Osteoblast (primary cell): ENCODE data around the gene DPP10. TPM values are rescaled to one million over a fixed set of nuclear protein-coding genes. Genes with fewer than 3 reads are reported as not detected.

Experiments
- DNase-seq: peaks from one replicate; pipeline ENCODE4 v3.0.0; 2011; ENCODE audit warnings: low spot score, mixed read lengths; ENCODE audit not compliant: insufficient read length; ENCODE audit errors: missing footprints
- H2AFZ ChIP-seq: 2 replicates; pipeline ENCODE4 v1.6.0; 2011; ENCODE audit warnings: mild to moderate bottlenecking, low read length
- H3K27ac ChIP-seq: 2 replicates; pipeline ENCODE4 v1.5.1; 2011; ENCODE audit warnings: mild to moderate bottlenecking, low read depth, low read length, moderate library complexity
- H3K27me3 ChIP-seq: 2 replicates; pipeline ENCODE4 v1.6.0; 2012; ENCODE audit warnings: mild to moderate bottlenecking, control low read depth, inconsistent platforms, low read length, moderate library complexity; ENCODE audit not compliant: insufficient read depth
- H3K36me3 ChIP-seq: 2 replicates; pipeline ENCODE4 v1.5.1; 2011; ENCODE audit warnings: mild to moderate bottlenecking, low read length, control low read depth, moderate library complexity; ENCODE audit not compliant: insufficient read depth
- H3K4me1 ChIP-seq: 2 replicates; pipeline ENCODE4 v1.5.1; 2011; ENCODE audit warnings: mild to moderate bottlenecking, low read length, control low read depth, moderate library complexity; ENCODE audit not compliant: insufficient read depth
- H3K4me2 ChIP-seq: 2 replicates; pipeline ENCODE4 v1.6.0; 2011; ENCODE audit warnings: mild to moderate bottlenecking, low read length; ENCODE audit not compliant: insufficient read depth
- H3K4me3 ChIP-seq: fragments of 200-600 bp; sonication (generic); 3 replicates; pipeline ENCODE4 v1.5.1; 2012; ENCODE audit warnings: mild to moderate bottlenecking, low read length, inconsistent platforms; ENCODE audit not compliant: insufficient read depth
- H3K79me2 ChIP-seq: 2 replicates; pipeline ENCODE4 v1.6.0; 2012; ENCODE audit warnings: mild to moderate bottlenecking, low read length, control low read depth, inconsistent platforms; ENCODE audit not compliant: insufficient read depth
- H3K9me3 ChIP-seq: 2 replicates; pipeline ENCODE4 v1.5.1; 2011; ENCODE audit warnings: low read depth, low read length, control low read depth
- H4K20me1 ChIP-seq: 2 replicates; pipeline ENCODE4 v1.6.0; 2012; ENCODE audit warnings: mild to moderate bottlenecking, low read length, control low read depth; ENCODE audit not compliant: insufficient read depth
- CTCF ChIP-seq: IDR thresholded peaks from 2 replicates; pipeline ENCODE4 v1.5.1; 2011; ENCODE audit warnings: mild to moderate bottlenecking, low read depth, low read length, moderate library complexity; ENCODE audit errors: extremely low read depth
- total RNA-seq: library from RNA; depleted of rRNA; stranded (reverse); fragments of >200 nt; gene quantifications from 2 replicates; pipeline ENCODE4 v1.2.3, GENCODE V29; 2012

DPP10 gene
- total RNA-seq, 1 donor, result not detected

- no peaks in the 10 kb centered on the region for H3K79me2 ChIP-seq
- TF ChIP-seq CTCF, result no peak
- H3K4me2 ChIP-seq, result no peak overlapping the region
- H3K27ac ChIP-seq, result no peak overlapping the region
- DNase-seq, result no peak
- H3K27me3 ChIP-seq, result no peaks in the 10 kb centered on the region
- no peaks in the 10 kb centered on the region for H3K4me1 ChIP-seq
- H3K36me3 ChIP-seq, result no peaks in the 10 kb centered on the region
- no peak overlapping the region for H2AFZ ChIP-seq
- peaks cover 2% of the 10 kb centered on the region for H3K9me3 ChIP-seq
- no peaks in the 10 kb centered on the region for H4K20me1 ChIP-seq
- H3K4me3 ChIP-seq, result no peak overlapping the region
These were observed 1321.2 kb downstream of the DPP10 start for GRCh38 chr2:115763601-115764000.

- Histone ChIP-seq H3K4me1 (no peaks in the 10 kb centered on the region), H3K79me2 (no peaks in the 10 kb centered on the region)
These were observed 1329.1 kb downstream of the DPP10 start for GRCh38 chr2:115771516-115771915.

GRCh38 chr2:115774361-115774760 is 1331.9 kb downstream of the DPP10 start:
- H4K20me1 ChIP-seq, result no peaks in the 10 kb centered on the region

More at GRCh38 chr2:115771516-115771915, 1329.1 kb downstream of the DPP10 start:
- no peaks in the 10 kb centered on the region for H3K9me3 ChIP-seq
- TF ChIP-seq CTCF, result no peak
- H2AFZ ChIP-seq, result no peak overlapping the region
- H3K4me3 ChIP-seq, result no peak overlapping the region
- no peaks in the 10 kb centered on the region for H4K20me1 ChIP-seq
- no peak overlapping the region for H3K27ac ChIP-seq
- H3K27me3 ChIP-seq, result no peaks in the 10 kb centered on the region
- no peak overlapping the region for H3K4me2 ChIP-seq
- DNase-seq, result no peak
- no peaks in the 10 kb centered on the region for H3K36me3 ChIP-seq

GRCh38 chr2:115779085-115779632 is 1336.7 kb downstream of the DPP10 start:
- peaks cover 2% of the 10 kb centered on the region for H3K9me3 ChIP-seq
- H3K27me3 ChIP-seq, result no peaks in the 10 kb centered on the region
- no peaks in the 10 kb centered on the region for H3K36me3 ChIP-seq
- no peak for TF ChIP-seq CTCF
- H3K4me3 ChIP-seq, result no peak overlapping the region
- no peak overlapping the region for H2AFZ ChIP-seq
- no peaks in the 10 kb centered on the region for H4K20me1 ChIP-seq
- H3K4me1 ChIP-seq, result no peaks in the 10 kb centered on the region
- no peaks in the 10 kb centered on the region for H3K79me2 ChIP-seq
- H3K4me2 ChIP-seq, result no peak overlapping the region
- no peak overlapping the region for H3K27ac ChIP-seq
- DNase-seq, result no peak

More at GRCh38 chr2:115774361-115774760, 1331.9 kb downstream of the DPP10 start:
- no peak overlapping the region for H3K27ac ChIP-seq
- no peaks in the 10 kb centered on the region for H3K36me3 ChIP-seq
- H3K79me2 ChIP-seq, result no peaks in the 10 kb centered on the region
- no peak overlapping the region for H3K4me3 ChIP-seq
- no peak for DNase-seq
- no peak overlapping the region for H2AFZ ChIP-seq
- no peaks in the 10 kb centered on the region for H3K4me1 ChIP-seq
- H3K9me3 ChIP-seq, result peaks cover 2% of the 10 kb centered on the region
- no peaks in the 10 kb centered on the region for H3K27me3 ChIP-seq
- no peak for TF ChIP-seq CTCF
- no peak overlapping the region for H3K4me2 ChIP-seq
